ENCODE measurements around the gene ADH4. TPM values are rescaled to one million over a fixed set of nuclear protein-coding genes. Genes with fewer than 3 reads are reported as not detected.

ADH4 gene
- total RNA-seq, 4 donors from 2014 or later: 3.2 TPM; not detected in 3

GRCh38 chr4:99161373-99162099, 17.4 kb upstream of the ADH4 start:
- intact Hi-C loops (cut with DNase I; ENCODE audit: low total_unique reads): no loop called here
- Histone ChIP-seq H3K4me3 (no peak overlapping the region), H3K4me1 (no peaks in the 10 kb centered on the region), H3K36me3 (no peaks in the 10 kb centered on the region), H3K9me3 (no peaks in the 10 kb centered on the region), H3K27ac (no peak overlapping the region), H3K27me3 (no peaks in the 10 kb centered on the region)
- DNase-seq: no peak
- TF ChIP-seq, protein P1, sequence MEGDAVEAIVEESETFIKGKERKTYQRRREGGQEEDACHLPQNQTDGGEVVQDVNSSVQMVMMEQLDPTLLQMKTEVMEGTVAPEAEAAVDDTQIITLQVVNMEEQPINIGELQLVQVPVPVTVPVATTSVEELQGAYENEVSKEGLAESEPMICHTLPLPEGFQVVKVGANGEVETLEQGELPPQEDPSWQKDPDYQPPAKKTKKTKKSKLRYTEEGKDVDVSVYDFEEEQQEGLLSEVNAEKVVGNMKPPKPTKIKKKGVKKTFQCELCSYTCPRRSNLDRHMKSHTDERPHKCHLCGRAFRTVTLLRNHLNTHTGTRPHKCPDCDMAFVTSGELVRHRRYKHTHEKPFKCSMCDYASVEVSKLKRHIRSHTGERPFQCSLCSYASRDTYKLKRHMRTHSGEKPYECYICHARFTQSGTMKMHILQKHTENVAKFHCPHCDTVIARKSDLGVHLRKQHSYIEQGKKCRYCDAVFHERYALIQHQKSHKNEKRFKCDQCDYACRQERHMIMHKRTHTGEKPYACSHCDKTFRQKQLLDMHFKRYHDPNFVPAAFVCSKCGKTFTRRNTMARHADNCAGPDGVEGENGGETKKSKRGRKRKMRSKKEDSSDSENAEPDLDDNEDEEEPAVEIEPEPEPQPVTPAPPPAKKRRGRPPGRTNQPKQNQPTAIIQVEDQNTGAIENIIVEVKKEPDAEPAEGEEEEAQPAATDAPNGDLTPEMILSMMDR (IDR thresholded peaks at IDR 0.05): no peak
- no peak for TF ChIP-seq POLR2A (IDR thresholded peaks at IDR 0.05)

- H3K4me1 ChIP-seq: no peaks in the 10 kb centered on the region
- H3K27ac ChIP-seq: no peak overlapping the region
- no peak for DNase-seq
- no peak overlapping the region for H3K4me3 ChIP-seq
- H3K36me3 ChIP-seq: no peaks in the 10 kb centered on the region
- no peak for TF ChIP-seq POLR2A (IDR thresholded peaks at IDR 0.05)
- TF ChIP-seq, protein P1 (IDR thresholded peaks at IDR 0.05): no peak
- H3K27me3 ChIP-seq: no peaks in the 10 kb centered on the region
- intact Hi-C loops (cut with DNase I; ENCODE audit: low total_unique reads): no loop called here
- H3K9me3 ChIP-seq: no peaks in the 10 kb centered on the region
Measured at GRCh38 chr4:99159699-99160098, 15.6 kb upstream of the ADH4 start.

- intact Hi-C loops (cut with DNase I; ENCODE audit: low total_unique reads): no loop called here
- TF ChIP-seq, protein P1 (IDR thresholded peaks at IDR 0.05): no peak
- no peak for TF ChIP-seq POLR2A (IDR thresholded peaks at IDR 0.05)
- Histone ChIP-seq H3K36me3 (no peaks in the 10 kb centered on the region), H3K27me3 (no peaks in the 10 kb centered on the region), H3K4me3 (no peak overlapping the region), H3K9me3 (no peaks in the 10 kb centered on the region), H3K27ac (no peak overlapping the region), H3K4me1 (no peaks in the 10 kb centered on the region)
- DNase-seq: no peak
Measured at GRCh38 chr4:99157478-99157935, 13.4 kb upstream of the ADH4 start.

DNA sequence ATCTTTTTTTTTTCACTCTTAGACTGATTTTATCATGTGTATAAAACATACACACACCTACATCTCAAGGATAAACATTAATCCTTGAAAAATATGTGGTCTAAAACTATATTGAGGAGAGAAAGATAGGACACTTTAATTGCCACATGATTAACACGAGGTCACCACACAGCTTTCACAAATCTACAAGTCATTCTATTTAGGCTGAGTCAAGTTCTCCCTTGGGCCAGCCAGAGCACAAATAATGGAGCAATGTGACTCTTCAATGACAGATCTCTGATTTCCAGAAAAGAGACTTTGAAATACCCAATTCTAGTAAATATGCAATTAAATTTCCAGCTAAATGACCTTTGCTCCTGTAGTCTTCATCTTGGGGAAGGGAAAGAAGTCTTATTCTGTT, 12.9 kb upstream of the ADH4 start:
- H3K36me3 ChIP-seq: no peaks in the 10 kb centered on the region
- no peaks in the 10 kb centered on the region for H3K4me1 ChIP-seq
- TF ChIP-seq, protein P1 (IDR thresholded peaks at IDR 0.05): no peak
- no peak for TF ChIP-seq POLR2A (IDR thresholded peaks at IDR 0.05)
- H3K9me3 ChIP-seq: no peaks in the 10 kb centered on the region
- H3K27ac ChIP-seq: no peak overlapping the region
- H3K27me3 ChIP-seq: no peaks in the 10 kb centered on the region
- intact Hi-C loops (cut with DNase I; ENCODE audit: low total_unique reads): no loop called here
- no peak overlapping the region for H3K4me3 ChIP-seq
- DNase-seq: no peak

- TF ChIP-seq, protein P1 (IDR thresholded peaks at IDR 0.05): no peak
- no peak for TF ChIP-seq POLR2A (IDR thresholded peaks at IDR 0.05)
- Histone ChIP-seq H3K4me1 (peaks cover 0 to 3% of the 10 kb centered on the region in 2 donors), H3K4me3 (no peak overlapping the region), H3K27me3 (no peaks in the 10 kb centered on the region), H3K9me3 (no peaks in the 10 kb centered on the region), H3K36me3 (no peaks in the 10 kb centered on the region), H3K27ac (no peak overlapping the region)
- DNase-seq: no peak
- intact Hi-C loops (cut with DNase I; ENCODE audit: low total_unique reads): no loop called here
Measured at GRCh38 chr4:99154658-99155342, 10.7 kb upstream of the ADH4 start.
